Peyer's patch (tissue), 4 donors: ENCODE measurements around the gene IRAK2. TPM values are rescaled to one million over a fixed set of nuclear protein-coding genes. Genes with fewer than 3 reads are reported as not detected.
A peak's percentile ranks its signal among the peaks of the same experiment; 100 is the strongest.

Experiments
- DNase-seq, 3 donors: peaks; one replicate each; pipeline ENCODE4 v3.0.0-alpha.2; 2017 to 2019
- H3K27ac ChIP-seq, 4 donors: fragments of 200-600 bp; sonication (generic); one replicate each; pipeline ENCODE4 v1.5.1; 2016 to 2019
- H3K27me3 ChIP-seq, 2 donors: fragments of 200-600 bp; sonication (generic); one replicate each; pipeline ENCODE4 v1.5.1; 2019
- H3K36me3 ChIP-seq, 3 donors: fragments of 200-600 bp; sonication (generic); one replicate each; pipeline ENCODE4 v1.5.1; 2016 to 2019
- H3K4me1 ChIP-seq, 4 donors: fragments of 200-600 bp; sonication (generic); one replicate each; pipeline ENCODE4 v1.5.1; 2016 to 2019
- H3K4me3 ChIP-seq, 4 donors: fragments of 200-600 bp; sonication (generic); 1 replicate in 3 of 4; 2 replicates in 1 of 4; pipeline ENCODE4 v1.5.1; 2016 to 2019; ENCODE audit warnings: mild to moderate bottlenecking in 1 of 4
- H3K9me3 ChIP-seq, 4 donors: fragments of 200-600 bp; sonication (generic); one replicate each; pipeline ENCODE4 v1.5.1; 2016 to 2019; ENCODE audit warnings: mild to moderate bottlenecking in 1 of 4
- CTCF ChIP-seq, 6 experiments: fragments of 450-650 bp in 4 of 6; fragments of 200-600 bp in 2 of 6; sonication (generic) in 1 of 6; IDR thresholded peaks; one replicate each; pipeline ENCODE4 v1.5.1; 2017 to 2019; ENCODE audit warnings: antibody characterized with exemption in 6 of 6, mild to moderate bottlenecking in 3 of 6, moderate library complexity in 1 of 6
- POLR2A ChIP-seq, 2 donors: fragments of 450-650 bp; IDR thresholded peaks; one replicate each; pipeline ENCODE4 v1.5.1; 2017; ENCODE audit warnings: antibody characterized with exemption in 2 of 2, mild to moderate bottlenecking in 2 of 2, moderate library complexity in 2 of 2
- total RNA-seq, 4 donors: library from RNA; depleted of rRNA; stranded (reverse); fragments of >200 nt; gene quantifications; one replicate each; pipeline ENCODE4 v1.1.0, GENCODE V29; 2016

Gene IRAK2
- total RNA-seq, 4 donors from 2014 or later = 9.1 to 17.3 (median 11.0) TPM

GRCh38 chr3:10244009-10244408 is 79.3 kb downstream of the IRAK2 start:
- Histone ChIP-seq H3K27ac (no peak overlapping the region), H3K9me3 (peaks cover 0 to 9% (median 0%) of the 10 kb centered on the region in 4 donors), H3K4me1 (peaks cover 0 to 6% (median 2%) of the 10 kb centered on the region in 4 donors), H3K4me3 (no peak overlapping the region), H3K27me3 (no peaks in the 10 kb centered on the region), H3K36me3 (no peaks in the 10 kb centered on the region)
- TF ChIP-seq CTCF (IDR thresholded peaks at IDR 0.05) = no peak
- no peak for TF ChIP-seq POLR2A (IDR thresholded peaks at IDR 0.05)
- peak in 1 of 3 donors; percentile 41 for DNase-seq

GRCh38 chr3:10245081-10245712 is 80.5 kb downstream of the IRAK2 start:
- no peak for DNase-seq
- TF ChIP-seq CTCF (IDR thresholded peaks at IDR 0.05) (no peak), POLR2A (IDR thresholded peaks at IDR 0.05) (no peak)
- Histone ChIP-seq H3K27me3 (no peaks in the 10 kb centered on the region), H3K9me3 (peaks cover 0 to 9% (median 0%) of the 10 kb centered on the region in 4 donors), H3K4me1 (peaks cover 0 to 17% (median 5%) of the 10 kb centered on the region in 4 donors), H3K4me3 (no peak overlapping the region), H3K27ac (no peak overlapping the region), H3K36me3 (no peaks in the 10 kb centered on the region)

- Histone ChIP-seq H3K36me3 (peaks cover 0 to 16% (median 0%) of the 10 kb centered on the region in 3 donors), H3K9me3 (peaks cover 0 to 9% (median 0%) of the 10 kb centered on the region in 4 donors), H3K4me3 (peak overlapping the region; percentile 90 to 99 (median 95)), H3K27me3 (no peaks in the 10 kb centered on the region), H3K27ac (peak overlapping the region; percentile 91 to 99 (median 94)), H3K4me1 (peaks cover 0 to 33% (median 6%) of the 10 kb centered on the region in 4 donors)
- peak in 1 of 3 donors; percentile 45 for DNase-seq
- TF ChIP-seq POLR2A (IDR thresholded peaks at IDR 0.05) (no peak), CTCF (IDR thresholded peaks at IDR 0.05) (no peak)
These were observed 83.0 kb downstream of the IRAK2 start for GRCh38 chr3:10247679-10248183.

GRCh38 chr3:10248184-10248983 is 83.7 kb downstream of the IRAK2 start, which contains the start of gene TATDN2:
TSS of gene TATDN2 (plus strand) at chr3:10248459. CDS start at chr3:10249201, 742 bp downstream.
- H3K9me3 ChIP-seq = peaks cover 0 to 9% (median 0%) of the 10 kb centered on the region in 4 donors
- peak within 1 kb of the TSS; percentile 90 to 99 (median 95) for H3K4me3 ChIP-seq
- H3K4me1 ChIP-seq = peaks cover 0 to 33% (median 5%) of the 10 kb centered on the region in 4 donors
- H3K27ac ChIP-seq = peak within 1 kb of the TSS; percentile 91 to 99 (median 94)
- peak; percentile 96 to 99 (median 97) for DNase-seq
- peaks cover 0 to 22% (median 0%) of the 10 kb centered on the region in 3 donors for H3K36me3 ChIP-seq
- H3K27me3 ChIP-seq = no peaks in the 10 kb centered on the region
- peak; percentile 71 to 88 for TF ChIP-seq POLR2A (IDR thresholded peaks at IDR 0.05)
- no peak for TF ChIP-seq CTCF (IDR thresholded peaks at IDR 0.05)

GRCh38 chr3:10248984-10249748 is 84.4 kb downstream of the IRAK2 start:
- Histone ChIP-seq H3K4me3 (peak overlapping the region; percentile 90 to 99 (median 95)), H3K27ac (peak overlapping the region; percentile 91 to 99 (median 94)), H3K27me3 (no peaks in the 10 kb centered on the region), H3K9me3 (peaks cover 0 to 9% (median 0%) of the 10 kb centered on the region in 4 donors), H3K36me3 (peaks cover 0 to 29% (median 0%) of the 10 kb centered on the region in 3 donors), H3K4me1 (peaks cover 0 to 33% (median 8%) of the 10 kb centered on the region in 4 donors)
- DNase-seq = peak; percentile 58 to 71 (median 61)
- TF ChIP-seq POLR2A (IDR thresholded peaks at IDR 0.05) = no peak
- TF ChIP-seq CTCF (IDR thresholded peaks at IDR 0.05) = no peak
